ENCODE measurements around the gene NYNRIN. TPM values are rescaled to one million over a fixed set of nuclear protein-coding genes. Genes with fewer than 3 reads are reported as not detected.

The NYNRIN gene
- total and polyA plus RNA-seq, 2 donors (not counting 3 experiments of a cell fraction or from before 2014, with no cell fraction given) = 37.2 to 42.8 TPM

DNA sequence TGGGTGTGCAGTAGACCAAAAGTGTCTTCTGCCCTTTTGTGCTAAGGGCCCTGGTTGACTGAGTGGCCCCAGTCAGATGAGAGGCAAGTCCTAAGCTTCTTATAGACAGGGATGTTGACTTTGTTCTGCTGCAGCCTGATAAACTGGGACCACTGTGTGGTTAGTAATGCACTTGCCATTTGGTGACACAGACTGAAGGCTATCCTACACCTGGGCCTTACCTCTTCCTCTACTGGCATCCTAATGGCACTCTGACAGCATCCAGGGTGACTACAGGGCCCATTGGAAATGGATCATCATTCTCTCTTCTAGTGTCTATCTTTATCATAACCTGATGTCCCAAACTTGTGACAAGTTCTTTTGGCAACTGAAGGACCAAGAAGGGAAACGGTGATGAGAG is 40.5 kb downstream of the NYNRIN start:
- peaks cover 7 to 23% of the 10 kb centered on the region in 2 experiments for H3K36me3 ChIP-seq (ENCODE audit: control insufficient read depth in 2 of 2, extremely low read depth in 1 of 2, insufficient read depth in 2 of 2, low read length in 2 of 2)
- ChIA-PET POLR2A (no interaction called here), CTCF (interaction anchor here (10.2 kb wide), 1 partner anchor 108 kb away, joined by 811 read pairs; the partner anchor contains the start of genes ADCY4 and RIPK3)
- no TSS peak for BruUV-seq (replicated peaks)
- peaks cover 41% of the 10 kb centered on the region for H3K4me1 ChIP-seq (ENCODE audit: control insufficient read depth, extremely low read depth, insufficient read depth, low read length)
- no peak overlapping the region for H2AFZ ChIP-seq (ENCODE audit: low read depth, low read length)
- no peaks in the 10 kb centered on the region for H3K27me3 ChIP-seq (ENCODE audit: control insufficient read depth in 2 of 2, insufficient read depth in 2 of 2, low read length in 2 of 2)
- H3K79me2 ChIP-seq (ENCODE audit: control insufficient read depth, insufficient read depth, low read length) = peaks cover 2% of the 10 kb centered on the region
- TF ChIP-seq POLR2AphosphoS5 (IDR thresholded peaks at IDR 0.05; ENCODE audit: insufficient read depth, low read depth, low read length) (no peak), MAX (IDR thresholded peaks at IDR 0.05; ENCODE audit: insufficient read depth, insufficient read length) (no peak), GATA2 (IDR thresholded peaks at IDR 0.05; ENCODE audit: insufficient read depth, insufficient read length, low read depth, low read length) (no peak), MYC (IDR thresholded peaks at IDR 0.05; ENCODE audit: low read depth, low read length) (no peak), JUN (IDR thresholded peaks at IDR 0.05; ENCODE audit: borderline replicate concordance, insufficient read depth, insufficient read length, low read depth) (no peak)
- intact Hi-C loops (cut with micrococcal nuclease) = no loop called here
- no peaks in the 10 kb centered on the region for H4K20me1 ChIP-seq (replicated peaks; ENCODE audit: control insufficient read depth, extremely low read depth, insufficient read depth, low read length)
- no peaks in the 10 kb centered on the region for H3K9me3 ChIP-seq (replicated peaks; ENCODE audit: control insufficient read depth, insufficient read depth, low read length)
- no peak overlapping the region for H3K4me3 ChIP-seq (replicated peaks in 1 of 3; ENCODE audit: insufficient read depth in 1 of 3, low read depth in 1 of 3, low read length in 3 of 3)
- DNase-seq (ENCODE audit: low read depth, low spot score) (no peak), FAIRE-seq (no peak)
- H3K9me1 ChIP-seq (replicated peaks; ENCODE audit: control insufficient read depth, extremely low read depth, insufficient read depth, low read length) = no peaks in the 10 kb centered on the region
- H3K4me2 ChIP-seq (ENCODE audit: insufficient read depth, low read length) = no peak overlapping the region
- no peak overlapping the region for H3K9ac ChIP-seq (replicated peaks; ENCODE audit: extremely low read depth, insufficient read depth, low read length)
- dilution Hi-C loops (cut with MboI; ENCODE audit: extremely low pct_ligation_motif_present, low sequenced_read_pairs) = no loop called here
- H3K27ac ChIP-seq (ENCODE audit: insufficient read depth, low read depth, low read length) = no peak overlapping the region

DNA sequence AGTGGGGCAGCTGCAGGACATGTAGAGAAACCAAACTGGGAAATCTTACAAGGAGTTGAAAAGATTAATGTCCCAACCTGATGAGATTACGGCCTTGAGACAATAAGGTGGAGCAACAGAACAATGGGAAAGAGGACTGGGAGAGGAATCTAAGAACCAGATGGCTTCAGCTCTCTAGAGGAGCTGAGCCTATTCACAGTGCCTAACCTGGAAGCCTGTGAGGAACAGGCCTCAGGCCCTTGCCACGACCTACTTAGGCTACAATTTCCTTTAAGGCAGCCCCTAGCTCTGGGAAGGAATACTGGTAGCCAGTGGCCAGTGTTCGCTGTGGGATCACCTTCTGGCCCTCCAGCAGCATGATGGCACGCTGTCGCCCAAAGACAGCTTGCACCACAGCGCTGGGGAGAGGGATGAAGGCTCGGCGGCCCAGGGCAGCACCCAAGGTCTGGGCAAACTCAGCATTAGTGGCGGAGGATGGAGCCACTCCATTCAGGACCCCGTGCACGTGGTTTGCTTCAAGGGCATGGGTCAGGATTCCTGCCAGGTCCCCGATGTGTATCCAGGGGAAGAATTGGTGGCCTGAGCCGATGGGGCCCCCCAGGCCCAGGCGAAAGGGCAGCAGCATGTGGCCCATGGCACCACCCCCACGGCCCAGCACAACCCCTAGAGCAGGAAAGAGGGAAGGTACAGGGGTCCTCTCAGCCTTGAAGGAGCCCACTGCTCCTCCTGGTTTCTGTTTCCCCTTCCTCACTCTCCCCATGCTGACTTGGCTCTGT is 41.2 kb downstream of the NYNRIN start:
- no peak overlapping the region for H3K4me2 ChIP-seq (ENCODE audit: insufficient read depth, low read length)
- BruUV-seq (replicated peaks) = no TSS peak
- H3K9ac ChIP-seq (replicated peaks; ENCODE audit: extremely low read depth, insufficient read depth, low read length) = no peak overlapping the region
- ChIA-PET CTCF (interaction anchor here (1.3 kb wide), 1 partner anchor 74 kb away, joined by 5 read pairs; no protein-coding TSS in a partner anchor), POLR2A (no interaction called here)
- H3K9me3 ChIP-seq (replicated peaks; ENCODE audit: control insufficient read depth, insufficient read depth, low read length) = no peaks in the 10 kb centered on the region
- no peaks in the 10 kb centered on the region for H3K9me1 ChIP-seq (replicated peaks; ENCODE audit: control insufficient read depth, extremely low read depth, insufficient read depth, low read length)
- no peak for DNase-seq (ENCODE audit: low read depth, low spot score)
- peaks cover 7 to 23% of the 10 kb centered on the region in 2 experiments for H3K36me3 ChIP-seq (ENCODE audit: control insufficient read depth in 2 of 2, extremely low read depth in 1 of 2, insufficient read depth in 2 of 2, low read length in 2 of 2)
- no peak overlapping the region for H3K4me3 ChIP-seq (replicated peaks in 1 of 3; ENCODE audit: insufficient read depth in 1 of 3, low read depth in 1 of 3, low read length in 3 of 3)
- no peaks in the 10 kb centered on the region for H4K20me1 ChIP-seq (replicated peaks; ENCODE audit: control insufficient read depth, extremely low read depth, insufficient read depth, low read length)
- H3K27me3 ChIP-seq (ENCODE audit: control insufficient read depth in 2 of 2, insufficient read depth in 2 of 2, low read length in 2 of 2) = no peaks in the 10 kb centered on the region
- H3K27ac ChIP-seq (ENCODE audit: insufficient read depth, low read depth, low read length) = no peak overlapping the region
- intact Hi-C loops (cut with micrococcal nuclease) = loop anchor here (10.0 kb wide), 1 partner anchor 955 kb away; no protein-coding TSS in a partner anchor
- H2AFZ ChIP-seq (ENCODE audit: low read depth, low read length) = no peak overlapping the region
- peaks cover 2% of the 10 kb centered on the region for H3K79me2 ChIP-seq (ENCODE audit: control insufficient read depth, insufficient read depth, low read length)
- dilution Hi-C loops (cut with MboI; ENCODE audit: extremely low pct_ligation_motif_present, low sequenced_read_pairs) = no loop called here
- FAIRE-seq = no peak
- H3K4me1 ChIP-seq (ENCODE audit: control insufficient read depth, extremely low read depth, insufficient read depth, low read length) = peaks cover 41% of the 10 kb centered on the region
- TF ChIP-seq POLR2A (IDR thresholded peaks at IDR 0.05; ENCODE audit: low read depth, low read length) = peak; percentile 57
- no peak for TF ChIP-seq EZH2 (IDR thresholded peaks at IDR 0.05; ENCODE audit: borderline replicate concordance, low read depth, low read length, severe bottlenecking)
- TF ChIP-seq POLR2AphosphoS5 (IDR thresholded peaks at IDR 0.05; ENCODE audit: insufficient read depth, low read depth, low read length) = peak; percentile 32

Measured in endothelial cell of umbilical vein (primary cell).